ENCODE results near the gene NAA40. TPM values are rescaled to one million over a fixed set of nuclear protein-coding genes. Genes with fewer than 3 reads are reported as not detected.
"Not testable (repeated sequence)": the region's sequence is repeated elsewhere in the genome, so short reads cannot be mapped to it uniquely, and the experiment has no call there.

NAA40 gene
- total and polyA plus RNA-seq, 12 donors = 13.0 to 38.8 (median 19.7) TPM

DNA sequence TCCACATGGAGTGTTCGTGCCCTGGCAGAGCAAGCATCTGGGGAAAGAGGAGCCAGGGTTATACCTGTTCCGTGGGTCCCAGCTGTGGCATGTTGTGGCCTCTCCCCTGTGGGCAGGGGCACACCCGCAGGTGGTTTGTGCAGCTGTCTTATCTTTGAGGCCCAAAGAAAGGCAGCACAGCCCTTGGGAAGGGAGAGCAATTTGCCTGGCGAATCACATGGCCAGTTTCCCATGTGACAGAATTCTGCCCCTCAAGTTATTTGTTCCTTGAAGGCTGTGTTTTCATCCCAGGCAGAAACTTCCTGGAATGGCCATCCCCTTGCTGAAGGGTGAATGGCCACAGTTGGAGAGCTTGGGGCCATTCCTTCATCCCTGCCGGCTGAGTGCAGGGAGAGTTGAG, 19.2 kb downstream of the NAA40 start:
- no peak overlapping the region for H3K4me3 ChIP-seq
- H3K9me3 ChIP-seq = no peaks in the 10 kb centered on the region
- DNase-seq = no peak
- peaks cover 0 to 7% (median 0%) of the 10 kb centered on the region in 9 donors for H3K4me1 ChIP-seq
- peaks cover 0 to 39% (median 16%) of the 10 kb centered on the region in 9 donors for H3K36me3 ChIP-seq
- no peaks in the 10 kb centered on the region for H3K27me3 ChIP-seq
- no peak for ATAC-seq
- 90% methylated on average over 5 of the region's 5 CpGs for WGBS, 2 donors
- TF ChIP-seq, protein P1, sequence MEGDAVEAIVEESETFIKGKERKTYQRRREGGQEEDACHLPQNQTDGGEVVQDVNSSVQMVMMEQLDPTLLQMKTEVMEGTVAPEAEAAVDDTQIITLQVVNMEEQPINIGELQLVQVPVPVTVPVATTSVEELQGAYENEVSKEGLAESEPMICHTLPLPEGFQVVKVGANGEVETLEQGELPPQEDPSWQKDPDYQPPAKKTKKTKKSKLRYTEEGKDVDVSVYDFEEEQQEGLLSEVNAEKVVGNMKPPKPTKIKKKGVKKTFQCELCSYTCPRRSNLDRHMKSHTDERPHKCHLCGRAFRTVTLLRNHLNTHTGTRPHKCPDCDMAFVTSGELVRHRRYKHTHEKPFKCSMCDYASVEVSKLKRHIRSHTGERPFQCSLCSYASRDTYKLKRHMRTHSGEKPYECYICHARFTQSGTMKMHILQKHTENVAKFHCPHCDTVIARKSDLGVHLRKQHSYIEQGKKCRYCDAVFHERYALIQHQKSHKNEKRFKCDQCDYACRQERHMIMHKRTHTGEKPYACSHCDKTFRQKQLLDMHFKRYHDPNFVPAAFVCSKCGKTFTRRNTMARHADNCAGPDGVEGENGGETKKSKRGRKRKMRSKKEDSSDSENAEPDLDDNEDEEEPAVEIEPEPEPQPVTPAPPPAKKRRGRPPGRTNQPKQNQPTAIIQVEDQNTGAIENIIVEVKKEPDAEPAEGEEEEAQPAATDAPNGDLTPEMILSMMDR (IDR thresholded peaks at IDR 0.05) = no peak
- intact Hi-C loops (cut with DNase I) = no loop called here
- H3K27ac ChIP-seq = no peak overlapping the region

DNA sequence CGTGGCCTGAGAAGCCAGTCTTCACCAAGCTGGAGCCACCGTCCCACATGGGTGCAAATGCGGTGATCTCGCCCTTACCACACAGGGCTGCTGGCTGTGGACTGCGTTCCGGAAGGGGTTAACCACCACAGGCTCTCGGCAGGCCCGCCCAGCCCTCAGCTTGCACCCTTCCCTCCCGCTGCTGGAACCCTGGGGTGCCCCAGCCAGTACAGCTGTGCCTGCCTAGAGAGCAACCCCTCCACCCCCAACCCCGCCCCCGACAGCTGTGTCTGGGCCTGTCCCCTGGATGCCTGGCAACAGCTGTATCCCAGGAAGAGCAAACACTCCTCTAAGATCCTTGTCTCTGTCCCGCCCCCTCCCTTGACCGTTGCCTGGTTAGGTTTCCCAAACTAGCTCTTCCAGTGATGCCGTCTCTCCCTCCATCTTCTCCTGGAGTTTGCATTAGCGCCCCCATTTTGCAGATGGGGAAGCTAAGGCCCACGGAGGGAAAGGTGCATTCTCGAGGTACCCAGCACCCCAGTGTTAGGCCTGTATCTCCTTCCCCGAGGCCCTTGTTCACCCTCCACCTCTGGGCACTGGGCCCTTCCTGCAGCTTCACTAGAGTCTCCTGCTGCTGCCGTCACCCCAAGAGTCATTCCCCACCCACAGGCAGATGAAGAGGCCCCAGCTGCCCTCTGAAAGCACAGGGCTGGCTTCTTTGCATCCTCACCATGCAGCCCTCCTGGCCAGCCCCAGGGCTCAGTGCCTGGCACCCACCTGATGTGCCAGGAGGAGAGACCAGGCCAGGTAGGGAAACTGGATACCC, 23.0 kb downstream of the NAA40 start:
- TF ChIP-seq, protein P1 (IDR thresholded peaks at IDR 0.05) = no peak
- DNase-seq (no peak), ATAC-seq (peak; percentile 15 to 64 (median 36))
- intact Hi-C loops (cut with DNase I) = loop anchor here in 1 of 10 donors (5.0 kb wide), 1 partner anchor 135 kb away; no protein-coding TSS in a partner anchor
- WGBS, 2 donors = 45 to 50% methylated on average over 18 to 19 of the region's 19 CpGs
- Histone ChIP-seq H3K27ac (no peak overlapping the region), H3K36me3 (peaks cover 0 to 1% (median 0%) of the 10 kb centered on the region in 9 donors), H3K4me1 (peaks cover 0 to 7% (median 0%) of the 10 kb centered on the region in 9 donors), H3K4me3 (no peak overlapping the region), H3K27me3 (no peaks in the 10 kb centered on the region), H3K9me3 (no peaks in the 10 kb centered on the region)

DNA sequence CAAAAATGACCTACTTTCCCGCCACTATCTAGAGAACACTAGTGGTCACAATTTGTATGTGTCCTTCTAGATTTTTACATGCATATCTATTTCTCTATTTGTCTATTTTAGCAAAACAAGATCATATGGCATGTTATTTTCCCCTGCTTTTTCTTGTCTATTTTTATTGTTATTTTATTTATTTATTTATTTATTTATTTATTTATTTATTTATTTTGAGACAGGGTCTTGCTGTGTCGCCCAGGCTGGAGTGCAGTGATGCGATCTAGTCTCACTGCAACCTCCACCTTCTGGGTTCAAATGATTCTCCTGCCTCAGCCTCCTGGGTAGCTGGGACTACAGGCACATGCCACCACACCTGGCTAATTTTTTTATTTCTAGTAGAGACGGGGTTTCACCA, 25.1 kb downstream of the NAA40 start:
- not testable (repeated sequence) for ATAC-seq, H3K27ac ChIP-seq, H3K4me1 ChIP-seq, H3K36me3 ChIP-seq, H3K9me3 ChIP-seq, DNase-seq, H3K27me3 ChIP-seq, H3K4me3 ChIP-seq
- 92 to 98% methylated on average over 4 of the region's 4 CpGs for WGBS, 2 donors
- intact Hi-C loops (cut with DNase I) = loop anchor here in 1 of 10 donors (5.0 kb wide), 1 partner anchor 137 kb away; no protein-coding TSS in a partner anchor

DNA sequence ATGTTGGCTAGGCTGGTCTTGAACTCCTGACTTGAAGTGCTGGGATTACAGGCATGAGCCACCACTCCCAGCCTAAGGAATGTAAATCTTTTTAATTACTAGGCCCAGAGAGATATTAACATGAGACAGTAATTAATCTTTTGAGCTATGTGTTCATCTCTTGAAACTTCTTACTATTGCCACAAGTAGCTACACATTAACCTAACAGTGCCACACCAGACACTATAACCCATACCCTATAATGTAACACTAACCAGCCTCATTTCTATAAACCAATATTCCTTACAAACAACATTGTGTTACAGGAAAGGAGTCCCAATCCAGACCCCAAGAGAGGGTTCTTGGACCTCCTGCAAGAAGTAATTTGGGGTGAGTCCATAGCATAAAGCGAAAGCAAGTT, 27.6 kb downstream of the NAA40 start:
- DNase-seq (no peak), ATAC-seq (no peak)
- WGBS, 2 donors = 97 to 98% methylated on average over 1 of the region's 1 CpG
- Histone ChIP-seq H3K36me3 (no peaks in the 10 kb centered on the region), H3K9me3 (no peaks in the 10 kb centered on the region), H3K27ac (no peak overlapping the region), H3K4me1 (no peaks in the 10 kb centered on the region), H3K4me3 (no peak overlapping the region), H3K27me3 (no peaks in the 10 kb centered on the region)
- TF ChIP-seq, protein P1 (IDR thresholded peaks at IDR 0.05) = no peak
- intact Hi-C loops (cut with DNase I) = no loop called here

DNA sequence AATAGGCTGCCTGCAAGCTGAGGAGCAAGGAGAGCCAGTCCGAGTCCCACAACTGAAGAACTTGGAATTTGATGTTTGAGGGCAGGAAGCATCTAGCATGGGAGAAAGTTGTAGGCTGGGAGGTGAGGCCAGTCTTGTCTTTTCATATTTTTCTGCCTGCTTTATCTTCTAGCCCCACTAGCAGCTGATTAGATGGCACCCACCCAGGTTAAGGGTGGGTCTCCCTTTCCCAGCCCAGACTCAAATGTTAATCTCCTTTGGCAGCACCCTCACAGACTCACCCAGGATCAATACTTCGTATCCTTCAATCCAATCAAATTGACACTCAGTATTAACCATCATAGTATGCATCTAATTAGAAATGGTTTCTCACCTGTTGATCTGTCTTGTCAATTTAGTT, 30.7 kb downstream of the NAA40 start:
- peaks cover 0 to 3% (median 0%) of the 10 kb centered on the region in 9 donors for H3K4me1 ChIP-seq
- no peaks in the 10 kb centered on the region for H3K36me3 ChIP-seq
- 83 to 84% methylated on average over 2 of the region's 2 CpGs for WGBS, 2 donors
- ATAC-seq = no peak
- TF ChIP-seq, protein P1 (IDR thresholded peaks at IDR 0.05) = no peak
- no peak for DNase-seq
- H3K27ac ChIP-seq = no peak overlapping the region
- intact Hi-C loops (cut with DNase I) = no loop called here
- H3K4me3 ChIP-seq = no peak overlapping the region
- no peaks in the 10 kb centered on the region for H3K27me3 ChIP-seq
- no peaks in the 10 kb centered on the region for H3K9me3 ChIP-seq
